Fibroblast of villous mesenchyme (primary cell): Measurements from ENCODE around the gene GPR161. TPM values are rescaled to one million over a fixed set of nuclear protein-coding genes. Genes with fewer than 3 reads are reported as not detected.

Experiments
- DNase-seq: peaks from one replicate; pipeline ENCODE4 v3.0.0-alpha.2; 2010; ENCODE audit warnings: low read depth
- H3K4me3 ChIP-seq: 2 replicates; pipeline ENCODE4 v1.5.1; 2011; ENCODE audit warnings: low read depth, mild to moderate bottlenecking, low read length
- CTCF ChIP-seq: IDR thresholded peaks from 2 replicates; pipeline ENCODE4 v1.5.1; 2012; ENCODE audit warnings: low read depth, mild to moderate bottlenecking, low read length; ENCODE audit not compliant: insufficient read depth
- total RNA-seq: library from RNA; depleted of rRNA; stranded (reverse); fragments of >200 nt; gene quantifications from 2 replicates; pipeline ENCODE4 v1.2.3, GENCODE V29; 2012

Gene GPR161
- total RNA-seq, 1 donor, result 13.0 TPM

- TF ChIP-seq CTCF, result no peak
- no peak overlapping the region for H3K4me3 ChIP-seq
- no peak for DNase-seq
These were observed 36.3 kb downstream of the GPR161 start for GRCh38 chr1:168100315-168101002.

GRCh38 chr1:168099337-168099801 is 37.4 kb downstream of the GPR161 start:
- H3K4me3 ChIP-seq, result no peak overlapping the region
- TF ChIP-seq CTCF, result no peak
- DNase-seq, result peak; percentile 12

GRCh38 chr1:168098534-168099320 is 38.0 kb downstream of the GPR161 start:
- TF ChIP-seq CTCF, result no peak
- no peak for DNase-seq
- no peak overlapping the region for H3K4me3 ChIP-seq

DNA sequence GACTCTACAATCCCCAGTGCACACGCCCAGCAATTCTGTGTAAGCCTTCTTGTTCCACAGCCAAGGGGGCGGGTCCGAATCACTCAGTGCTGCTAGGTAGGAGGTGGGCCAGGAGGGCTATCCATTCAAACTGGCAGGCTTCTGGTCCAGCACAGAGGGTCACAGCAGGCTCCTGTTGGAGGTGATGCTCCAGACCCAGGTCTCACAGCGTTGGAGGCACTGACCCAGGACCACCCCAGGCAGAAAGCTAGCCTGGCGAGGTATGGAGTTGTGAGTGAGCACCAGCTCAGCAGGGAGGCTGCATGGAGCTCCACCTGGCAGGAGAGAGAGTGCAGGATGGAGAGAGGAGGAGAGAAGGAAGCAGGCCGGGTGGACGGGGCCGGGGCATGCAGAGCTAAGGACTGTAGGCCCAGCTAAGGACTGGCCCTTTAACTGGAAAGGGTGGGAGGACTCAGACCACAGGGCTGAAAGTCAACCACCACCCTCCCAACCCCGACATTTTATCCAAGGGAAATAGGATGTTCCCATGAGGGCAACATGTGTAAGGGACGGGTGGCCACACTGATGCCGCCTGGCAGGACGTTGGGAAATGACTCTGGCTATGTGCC is 38.7 kb downstream of the GPR161 start:
- no peak for DNase-seq
- TF ChIP-seq CTCF, result no peak

GRCh38 chr1:168096296-168097165 is 40.2 kb downstream of the GPR161 start:
- no peak for TF ChIP-seq CTCF
- H3K4me3 ChIP-seq, result no peak overlapping the region
- no peak for DNase-seq

More for the DNA sequence above, 38.7 kb downstream of the GPR161 start:
- no peak overlapping the region for H3K4me3 ChIP-seq

DNA sequence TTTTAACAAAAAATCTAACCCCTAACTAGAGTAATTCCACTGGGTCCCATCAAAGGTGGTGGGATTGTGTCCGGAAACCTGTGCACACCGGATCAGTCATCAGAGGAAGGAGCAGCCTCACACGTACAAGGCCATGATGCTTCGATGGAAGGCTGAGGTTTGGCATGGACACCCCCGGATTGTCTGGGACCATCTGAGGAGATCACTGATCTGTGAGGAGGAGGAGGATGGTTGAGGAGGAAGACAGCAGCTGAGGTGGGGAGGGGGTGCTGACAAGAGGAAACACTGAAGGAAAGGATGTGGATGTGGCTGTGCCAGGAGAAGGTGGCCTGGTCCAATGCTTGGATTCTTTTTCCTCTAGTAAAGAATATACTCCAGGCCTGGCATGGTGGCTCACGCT is 41.3 kb downstream of the GPR161 start:
- TF ChIP-seq CTCF, result no peak
- DNase-seq, result no peak
- H3K4me3 ChIP-seq, result no peak overlapping the region
